ENCODE measurements around the gene RNASE13. TPM values are rescaled to one million over a fixed set of nuclear protein-coding genes. Genes with fewer than 3 reads are reported as not detected.
"Not testable (repeated sequence)": the region's sequence is repeated elsewhere in the genome, so short reads cannot be mapped to it uniquely, and the experiment has no call there.

The RNASE13 gene
- total RNA-seq, 1 donor from 2014 or later = not detected

- DNase-seq (ENCODE audit: low spot score) = no peak
- no peak for ATAC-seq
- intact Hi-C loops (cut with DNase I) = no loop called here
Measured at GRCh38 chr14:21048638-21049037, 14.0 kb upstream of the RNASE13 start.

DNA sequence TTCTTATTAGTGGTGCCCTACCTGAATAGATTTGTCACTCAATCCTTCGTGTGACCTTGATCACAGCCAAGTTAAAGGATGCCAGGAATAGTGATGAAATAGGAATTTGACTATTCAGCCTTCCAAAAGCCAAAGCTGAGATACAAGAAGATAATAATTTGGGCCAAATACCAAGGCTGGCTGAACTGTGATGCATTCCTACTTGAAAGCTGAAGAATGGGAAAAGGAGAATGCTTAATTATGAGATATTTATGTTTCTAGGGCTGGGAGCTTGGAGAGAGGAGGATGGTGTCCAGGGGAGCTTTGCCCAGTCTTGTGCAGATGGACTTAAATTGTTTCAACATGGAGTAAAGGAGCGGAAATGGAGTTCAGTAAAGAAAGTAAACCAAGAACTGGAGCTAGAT, 12.8 kb upstream of the RNASE13 start:
- ATAC-seq = no peak
- no peak for DNase-seq (ENCODE audit: low spot score)
- intact Hi-C loops (cut with DNase I) = no loop called here

GRCh38 chr14:21043974-21044618, 9.5 kb upstream of the RNASE13 start:
- intact Hi-C loops (cut with DNase I) = no loop called here
- DNase-seq (ENCODE audit: low spot score) (no peak), ATAC-seq (no peak)

GRCh38 chr14:21043387-21043973, 8.9 kb upstream of the RNASE13 start:
- intact Hi-C loops (cut with DNase I) = no loop called here
- ATAC-seq (no peak), DNase-seq (ENCODE audit: low spot score) (no peak)

- intact Hi-C loops (cut with DNase I) = no loop called here
- no peak for DNase-seq (ENCODE audit: low spot score)
- no peak for ATAC-seq
Measured at GRCh38 chr14:21042918-21043317, 8.3 kb upstream of the RNASE13 start.

DNA sequence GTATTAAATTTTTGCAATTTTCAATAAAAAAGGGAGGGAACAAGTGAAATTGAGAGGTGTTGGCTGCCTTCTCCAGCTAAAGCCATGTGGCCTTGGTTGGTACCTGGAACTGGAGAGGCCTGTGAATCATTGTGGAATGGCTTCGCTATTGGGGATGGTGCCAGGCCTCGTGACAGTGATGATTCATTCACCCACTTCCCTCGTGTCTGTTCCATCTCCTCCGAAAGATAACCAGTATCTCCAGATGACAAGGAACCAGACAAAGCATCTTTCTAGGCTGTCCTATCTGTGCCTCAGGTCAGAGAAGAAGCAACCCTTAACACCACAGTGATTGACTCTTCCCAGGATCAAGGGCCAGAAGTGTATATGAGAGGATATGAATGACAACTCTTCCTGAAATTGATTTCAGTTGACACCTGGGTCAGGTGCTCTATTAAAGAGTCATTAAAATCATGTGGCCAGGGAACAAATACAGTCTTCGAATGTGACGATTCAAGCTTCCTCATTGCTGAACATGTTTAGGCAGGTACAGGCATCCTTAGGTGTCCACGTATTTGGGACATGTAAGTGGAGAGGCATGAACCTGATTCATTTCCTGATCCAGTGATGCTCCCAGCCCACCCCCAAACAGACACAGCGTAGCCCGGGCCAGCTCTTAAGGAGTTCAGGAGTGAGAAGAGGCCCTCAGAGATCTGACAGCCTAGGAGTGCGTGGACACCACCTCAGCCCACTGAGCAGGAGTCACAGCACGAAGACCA, 7.2 kb upstream of the RNASE13 start, which contains the start of gene RNASE7:
Gene RNASE7, plus strand, starts transcription at position 687 of the 758 bp plus-strand sequence. CDS start 631 bp downstream, outside the sequence.
- DNase-seq (ENCODE audit: low spot score) = no peak
- intact Hi-C loops (cut with DNase I) = no loop called here
- ATAC-seq = no peak

- ATAC-seq; DNase-seq (ENCODE audit: low spot score); intact Hi-C loops (cut with DNase I): not testable (repeated sequence)
Measured at GRCh38 chr14:21040941-21041340, 6.3 kb upstream of the RNASE13 start.

- intact Hi-C loops (cut with DNase I) = no loop called here
- no peak for ATAC-seq
- no peak for DNase-seq (ENCODE audit: low spot score)
Measured at GRCh38 chr14:21040370-21040925, 5.8 kb upstream of the RNASE13 start.

- peak; percentile 86 for ATAC-seq
- DNase-seq (ENCODE audit: low spot score) = no peak
- intact Hi-C loops (cut with DNase I) = no loop called here
Measured at GRCh38 chr14:21039585-21040369, 5.2 kb upstream of the RNASE13 start.

DNA sequence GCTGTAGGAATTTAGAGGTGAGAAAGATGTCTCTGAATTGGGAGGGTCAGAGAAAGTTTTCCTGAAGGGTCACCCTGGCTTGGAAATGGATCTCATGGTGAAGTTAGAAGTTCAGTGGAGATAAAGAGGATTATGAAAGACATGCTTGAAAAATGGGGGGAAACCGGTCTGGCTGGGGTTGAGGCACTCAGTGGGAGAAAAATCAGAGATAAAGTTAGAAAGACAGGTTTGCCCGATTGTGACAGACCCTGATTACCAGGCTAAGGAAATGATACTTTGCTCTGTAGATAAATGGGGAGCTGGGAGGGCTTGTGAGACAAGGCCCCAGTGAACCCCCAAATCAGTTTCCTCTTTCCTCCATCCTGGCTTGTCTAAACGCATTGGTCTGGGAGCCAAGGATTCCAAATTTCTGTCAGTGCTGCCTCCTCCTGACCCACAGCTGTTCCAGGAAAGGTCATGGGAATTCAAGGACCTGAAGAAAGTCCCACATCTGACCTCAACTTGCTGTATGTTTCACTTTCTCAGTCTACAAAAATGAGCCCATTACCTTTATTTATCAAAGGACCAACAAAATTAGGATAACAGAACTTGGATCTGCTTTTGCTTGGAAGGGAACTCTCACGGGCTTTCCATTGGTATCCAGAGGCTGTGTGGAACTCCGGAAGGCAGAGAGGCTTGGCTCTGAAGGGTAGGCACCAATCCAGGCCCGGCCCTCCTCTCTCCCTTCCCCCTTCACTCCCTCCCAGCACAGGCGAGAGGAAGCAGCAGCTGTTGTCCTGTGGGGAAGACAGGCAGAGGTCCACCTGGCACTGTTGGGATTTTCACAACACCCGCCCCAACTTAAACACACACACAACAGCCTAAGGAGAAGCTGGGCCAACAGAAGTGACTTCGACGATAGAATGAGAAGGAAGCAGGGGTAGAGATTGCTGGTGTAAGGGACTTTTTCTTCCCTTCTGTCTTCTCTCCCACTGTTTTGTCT, 4.1 kb upstream of the RNASE13 start:
- DNase-seq (ENCODE audit: low spot score) = peak; percentile 88
- peak; percentile 97 for ATAC-seq
- intact Hi-C loops (cut with DNase I) = no loop called here

DNA sequence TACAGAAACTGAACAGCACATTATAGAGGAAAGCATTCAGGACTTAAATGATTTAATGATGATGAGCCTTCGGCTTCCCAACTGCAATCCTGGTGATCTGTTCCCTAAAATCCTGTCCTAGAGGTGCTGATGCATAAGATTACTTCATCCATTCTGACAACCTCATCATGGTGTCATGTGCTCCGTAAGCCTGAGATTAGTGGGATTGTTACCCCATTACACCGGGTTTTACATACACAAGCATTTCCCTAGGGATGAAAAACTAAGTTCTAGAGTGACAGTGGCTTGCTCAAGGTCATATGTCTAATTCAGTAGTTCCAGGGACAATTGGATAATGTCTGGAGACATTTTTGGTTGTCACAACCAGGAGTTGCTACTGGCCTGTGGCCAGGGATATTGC, 2.5 kb upstream of the RNASE13 start:
- ATAC-seq (no peak), DNase-seq (ENCODE audit: low spot score) (no peak)
- intact Hi-C loops (cut with DNase I) = no loop called here

DNA sequence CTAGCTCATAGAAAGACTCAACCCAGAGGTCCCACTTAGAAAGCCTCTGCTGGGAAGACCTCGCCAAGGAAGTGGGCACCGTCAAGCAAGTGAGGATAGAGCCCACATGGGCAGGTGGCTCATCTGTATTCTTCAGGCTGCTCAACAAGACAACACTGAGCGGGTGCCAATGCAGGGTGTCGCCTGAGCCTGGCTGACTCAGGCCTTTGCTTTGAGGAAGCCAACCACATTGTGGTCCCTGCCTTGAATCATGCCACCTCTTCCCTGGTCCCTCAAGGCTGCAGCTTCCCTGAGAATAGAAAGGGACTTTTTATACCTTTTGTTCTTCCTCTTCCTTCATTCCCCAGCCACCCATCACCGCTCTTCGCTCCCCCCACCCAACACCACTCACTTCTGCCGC, 2.1 kb upstream of the RNASE13 start:
- no peak for ATAC-seq

GRCh38 chr14:21033133-21033698, 1.4 kb downstream of the RNASE13 start:
- intact Hi-C loops (cut with DNase I) = no loop called here

More for the DNA sequence above, 2.1 kb upstream of the RNASE13 start:
- no peak for DNase-seq (ENCODE audit: low spot score)
- intact Hi-C loops (cut with DNase I) = no loop called here

DNA sequence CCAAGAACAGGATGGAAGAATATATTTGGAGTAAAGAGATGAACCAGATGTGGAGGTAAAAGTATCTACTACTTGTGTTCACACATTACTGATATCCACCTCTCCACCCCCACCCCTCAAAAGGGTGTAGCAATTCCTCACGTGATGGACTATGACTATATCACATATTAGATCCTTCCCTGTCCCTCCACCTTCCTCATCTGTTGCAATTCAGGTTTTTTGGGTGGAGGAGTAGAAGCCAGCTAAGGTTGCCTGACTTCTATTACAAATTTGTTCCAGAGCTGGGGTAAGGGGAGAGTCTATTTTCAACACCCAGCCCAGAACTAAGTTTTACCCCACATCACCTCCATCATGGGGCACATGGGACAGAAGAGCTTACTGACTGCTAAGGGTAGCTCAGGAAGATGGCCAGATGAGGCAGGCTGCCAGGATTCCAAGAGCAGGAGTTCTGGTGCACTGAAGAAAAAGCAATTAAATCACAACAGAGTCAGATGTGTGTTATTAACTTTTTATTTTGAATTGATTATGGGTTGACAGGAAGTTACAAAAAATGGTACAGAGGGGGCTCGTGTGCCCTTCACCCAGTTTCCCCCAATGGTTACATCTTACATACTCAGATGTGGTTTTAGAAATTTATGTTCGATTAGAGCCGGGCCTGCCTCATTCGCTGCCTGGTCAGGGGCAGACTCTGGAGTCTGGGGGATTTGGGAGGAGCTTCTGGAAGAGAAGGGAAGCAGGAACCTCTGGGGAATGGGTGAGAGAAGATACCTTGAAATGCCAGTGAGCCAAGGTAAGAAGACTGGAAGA, 2.1 kb downstream of the RNASE13 start:
- intact Hi-C loops (cut with DNase I) = no loop called here
- ATAC-seq (no peak), DNase-seq (ENCODE audit: low spot score) (no peak)

More at GRCh38 chr14:21033133-21033698, 1.4 kb downstream of the RNASE13 start:
- no peak for DNase-seq (ENCODE audit: low spot score)
- no peak for ATAC-seq

DNA sequence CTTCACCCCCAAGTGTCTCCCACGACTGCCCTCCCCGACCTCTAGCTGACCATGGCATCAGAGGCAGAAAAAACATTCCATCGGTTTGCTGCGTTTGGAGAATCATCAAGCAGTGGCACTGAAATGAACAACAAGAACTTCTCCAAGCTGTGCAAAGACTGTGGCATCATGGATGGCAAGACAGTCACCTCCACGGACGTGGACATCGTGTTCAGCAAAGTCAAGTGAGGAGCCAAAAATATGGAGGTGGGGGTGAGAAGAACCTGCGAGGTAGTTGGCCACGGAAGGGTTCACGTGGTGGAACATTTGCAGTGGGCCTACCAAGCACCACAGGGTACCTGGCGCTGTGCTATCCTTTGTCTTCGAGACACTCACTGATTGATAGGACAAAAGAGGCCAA, 4.1 kb downstream of the RNASE13 start:
- DNase-seq (ENCODE audit: low spot score) = no peak
- intact Hi-C loops (cut with DNase I) = no loop called here
- no peak for ATAC-seq

- intact Hi-C loops (cut with DNase I) = no loop called here
Measured at GRCh38 chr14:21029917-21030316, 4.7 kb downstream of the RNASE13 start, which contains the start of gene TPPP2. TPPP2 (plus strand) TSS chr14:21030217; CDS start chr14:21030582, 365 bp downstream.

DNA sequence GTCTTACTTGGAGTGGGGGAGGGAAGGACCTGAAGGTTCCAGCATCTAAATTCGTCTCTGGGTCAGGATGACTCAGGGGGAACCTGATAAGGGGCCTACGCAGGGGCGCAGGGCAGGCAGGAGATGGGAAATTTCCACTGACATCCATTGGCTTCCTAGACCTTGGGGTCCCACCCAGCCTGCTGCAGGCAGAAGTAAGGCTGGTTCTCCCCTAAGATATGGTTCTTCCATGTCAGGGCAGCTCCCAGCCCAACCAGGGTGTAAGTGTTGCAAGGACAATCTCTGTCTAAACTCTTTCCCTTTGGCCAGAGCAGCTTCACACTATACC, 7.7 kb downstream of the RNASE13 start:
- DNase-seq (ENCODE audit: low spot score) (no peak), ATAC-seq (no peak)
- intact Hi-C loops (cut with DNase I) = no loop called here

More at GRCh38 chr14:21029917-21030316, 4.7 kb downstream of the RNASE13 start, which contains the start of gene TPPP2:
- ATAC-seq (no peak), DNase-seq (ENCODE audit: low spot score) (no peak)

All from sciatic nerve (tissue), 2 donors.